ENCODE data around the gene TC2N.
"Not testable (repeated sequence)": the region's sequence is repeated elsewhere in the genome, so short reads cannot be mapped to it uniquely, and the experiment has no call there.

TC2N gene

GRCh38 chr14:91889477-91890211, 22.3 kb upstream of the TC2N start:
- no peak for DNase-seq (ENCODE audit: low spot score)

- no peak for DNase-seq (ENCODE audit: low spot score)
These were observed 21.5 kb upstream of the TC2N start for GRCh38 chr14:91888641-91889476.

DNA sequence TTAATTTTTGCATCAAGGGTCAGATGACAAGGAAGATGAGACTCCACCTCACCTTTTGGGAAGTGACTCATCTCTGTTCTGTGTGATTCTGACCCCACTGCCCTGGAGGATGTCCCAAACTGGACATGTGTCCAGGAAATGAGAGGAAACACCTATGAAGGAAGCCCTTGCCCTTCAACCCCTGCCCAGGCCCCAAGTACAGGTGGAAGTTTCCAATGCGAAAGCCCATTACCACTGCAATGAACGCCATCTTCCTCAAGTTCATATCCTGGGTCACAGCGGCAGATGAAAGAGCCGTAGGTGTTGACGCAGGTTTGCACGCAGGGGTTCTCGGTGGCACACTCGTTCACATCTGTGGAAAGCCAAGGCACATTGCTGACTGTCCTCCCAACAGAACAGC, 19.6 kb upstream of the TC2N start:
- DNase-seq (ENCODE audit: low spot score) = no peak

GRCh38 chr14:91885839-91886238, 18.5 kb upstream of the TC2N start:
- DNase-seq (ENCODE audit: low spot score) = no peak

DNA sequence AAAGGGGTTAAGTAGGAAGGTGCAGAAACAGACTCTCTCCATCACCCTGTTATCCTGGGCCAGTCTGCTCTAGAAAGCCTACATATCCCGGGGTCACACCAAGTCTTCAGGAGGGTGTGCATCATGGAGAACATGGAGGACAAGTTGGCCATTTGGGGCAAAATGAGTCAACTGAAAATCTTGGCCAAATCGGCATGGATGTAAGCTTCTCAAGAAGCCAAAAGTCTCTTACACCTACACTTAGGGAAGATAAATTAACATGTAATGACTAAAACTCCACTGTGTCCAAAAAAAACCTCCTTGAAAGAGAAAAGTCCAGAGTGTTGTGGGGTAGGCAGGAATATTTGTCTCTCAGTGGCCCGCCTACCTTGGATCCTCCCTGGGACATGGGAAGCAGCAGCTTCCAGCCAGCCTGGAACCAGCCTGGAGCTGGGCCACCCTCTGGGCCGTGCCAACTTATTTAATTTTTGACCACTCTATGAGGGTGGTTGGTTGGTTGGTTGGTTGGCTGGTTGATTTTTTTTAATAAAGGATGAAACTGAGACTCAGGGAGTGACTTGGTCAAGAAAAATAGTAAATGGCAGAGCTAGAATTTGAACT, 17.9 kb upstream of the TC2N start:
- DNase-seq (ENCODE audit: low spot score) = no peak

GRCh38 chr14:91884664-91885063, 17.3 kb upstream of the TC2N start:
- DNase-seq (ENCODE audit: low spot score) = no peak

DNA sequence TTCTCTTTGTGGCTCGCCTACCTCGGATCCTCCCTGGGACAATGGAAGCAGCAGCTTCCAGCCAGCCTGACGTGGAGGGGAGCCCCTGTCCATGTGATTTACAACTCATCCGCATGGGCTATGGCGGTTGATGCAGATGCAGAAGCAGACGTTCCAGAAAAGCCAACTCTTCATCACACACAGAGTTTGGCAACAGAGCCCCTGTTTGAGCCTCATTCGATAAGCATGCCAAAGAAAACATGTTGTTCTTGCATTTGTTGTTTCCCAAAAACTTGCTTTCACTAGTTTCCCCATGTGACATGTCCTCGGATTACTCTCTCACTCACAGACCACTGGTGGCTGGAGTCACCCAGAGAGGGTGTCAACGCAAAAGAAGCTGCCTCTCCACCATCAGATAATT, 16.4 kb upstream of the TC2N start:
- no peak for DNase-seq (ENCODE audit: low spot score)

- DNase-seq (ENCODE audit: low spot score) = no peak
These were observed 15.4 kb upstream of the TC2N start for GRCh38 chr14:91882776-91883175.

- DNase-seq (ENCODE audit: low spot score) = no peak
These were observed 15.0 kb upstream of the TC2N start for GRCh38 chr14:91882369-91882768.

DNA sequence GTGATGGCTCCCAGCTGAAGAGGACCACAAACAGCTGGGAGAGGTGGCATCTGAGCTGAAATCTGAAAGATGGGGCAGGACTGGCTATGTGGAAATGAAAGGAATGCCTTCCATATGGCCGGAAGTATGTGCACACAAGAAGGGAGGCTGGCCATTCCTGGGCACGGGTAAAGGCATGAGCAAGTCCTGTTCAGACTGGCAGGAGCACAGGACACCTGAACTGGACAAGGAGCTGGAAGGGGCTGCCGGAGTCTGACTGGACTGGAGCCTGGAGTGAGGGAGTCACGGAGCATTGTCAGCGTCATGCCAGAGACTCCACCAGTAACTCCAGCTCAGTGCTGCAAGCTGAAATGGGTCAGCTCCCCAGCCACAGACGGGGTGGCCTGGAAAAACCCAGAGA, 11.9 kb upstream of the TC2N start:
- DNase-seq (ENCODE audit: low spot score) = no peak

DNA sequence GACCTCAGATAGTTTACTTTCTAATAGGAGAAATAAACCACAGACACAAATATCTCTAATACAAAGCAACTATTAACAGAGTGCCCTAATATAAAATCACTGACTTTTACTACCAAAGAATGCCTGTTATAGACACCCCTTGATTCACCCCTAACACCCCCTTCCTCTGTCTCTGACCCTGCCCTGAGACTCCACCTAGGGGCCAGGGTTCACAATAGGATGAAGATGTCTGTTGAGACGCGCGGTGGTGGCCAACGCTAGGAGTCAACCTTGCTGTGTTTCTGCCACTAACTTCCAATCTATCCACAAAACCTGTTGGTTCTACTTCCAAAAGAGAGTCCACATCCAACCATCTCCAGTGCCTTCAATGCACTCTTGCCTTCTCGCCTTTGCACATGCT, 10.9 kb upstream of the TC2N start:
- DNase-seq (ENCODE audit: low spot score) = no peak

DNA sequence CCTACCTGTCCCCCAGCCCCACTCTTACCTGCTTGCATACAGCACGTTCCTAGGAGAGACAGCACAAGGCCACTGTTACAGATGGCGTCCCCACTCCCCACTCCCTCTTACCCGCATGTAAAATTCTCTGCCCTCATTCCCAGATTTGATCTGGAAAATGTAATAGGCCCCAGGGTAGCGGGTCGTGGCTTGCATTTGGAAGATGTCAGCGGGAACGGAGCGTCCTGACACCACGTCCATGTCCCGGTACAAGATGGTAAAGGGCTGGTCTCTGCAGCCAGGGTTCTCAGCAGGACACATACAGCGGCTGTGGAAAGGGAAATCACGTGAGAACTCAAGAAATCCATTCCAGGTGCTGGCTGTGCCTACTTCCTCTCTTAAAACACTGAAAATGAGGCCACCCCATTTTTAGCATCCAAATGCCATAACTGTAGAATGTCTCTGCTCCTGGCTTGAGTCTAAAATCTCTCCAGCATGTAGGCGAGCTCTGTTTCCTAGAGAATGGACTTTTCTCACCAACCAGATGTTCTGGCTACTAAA, 10.1 kb upstream of the TC2N start:
- no peak for DNase-seq (ENCODE audit: low spot score)

DNA sequence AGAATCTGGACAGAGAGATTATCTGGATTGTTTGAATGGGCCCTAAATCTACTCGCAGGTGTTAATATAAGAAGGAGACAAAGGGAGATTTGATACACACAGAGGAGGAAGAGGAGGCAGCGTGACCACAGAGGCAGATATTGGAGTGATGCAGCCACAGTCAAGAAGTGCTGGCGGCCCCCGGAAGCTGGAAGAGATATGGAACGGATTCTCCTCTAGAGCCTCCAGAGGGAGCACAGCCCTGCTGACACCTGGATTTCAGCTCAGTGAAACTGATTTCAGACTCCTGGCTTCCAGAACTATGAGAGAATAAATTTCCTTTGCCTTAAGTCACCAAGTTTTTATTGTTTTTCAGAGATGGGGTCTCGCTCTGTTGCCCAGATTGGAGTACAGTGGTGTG, 9.2 kb upstream of the TC2N start:
- no peak for DNase-seq (ENCODE audit: low spot score)

GRCh38 chr14:91875525-91876286, 8.4 kb upstream of the TC2N start:
- no peak for DNase-seq (ENCODE audit: low spot score)

- DNase-seq (ENCODE audit: low spot score) = no peak
These were observed 6.4 kb upstream of the TC2N start for GRCh38 chr14:91873471-91874415.

DNA sequence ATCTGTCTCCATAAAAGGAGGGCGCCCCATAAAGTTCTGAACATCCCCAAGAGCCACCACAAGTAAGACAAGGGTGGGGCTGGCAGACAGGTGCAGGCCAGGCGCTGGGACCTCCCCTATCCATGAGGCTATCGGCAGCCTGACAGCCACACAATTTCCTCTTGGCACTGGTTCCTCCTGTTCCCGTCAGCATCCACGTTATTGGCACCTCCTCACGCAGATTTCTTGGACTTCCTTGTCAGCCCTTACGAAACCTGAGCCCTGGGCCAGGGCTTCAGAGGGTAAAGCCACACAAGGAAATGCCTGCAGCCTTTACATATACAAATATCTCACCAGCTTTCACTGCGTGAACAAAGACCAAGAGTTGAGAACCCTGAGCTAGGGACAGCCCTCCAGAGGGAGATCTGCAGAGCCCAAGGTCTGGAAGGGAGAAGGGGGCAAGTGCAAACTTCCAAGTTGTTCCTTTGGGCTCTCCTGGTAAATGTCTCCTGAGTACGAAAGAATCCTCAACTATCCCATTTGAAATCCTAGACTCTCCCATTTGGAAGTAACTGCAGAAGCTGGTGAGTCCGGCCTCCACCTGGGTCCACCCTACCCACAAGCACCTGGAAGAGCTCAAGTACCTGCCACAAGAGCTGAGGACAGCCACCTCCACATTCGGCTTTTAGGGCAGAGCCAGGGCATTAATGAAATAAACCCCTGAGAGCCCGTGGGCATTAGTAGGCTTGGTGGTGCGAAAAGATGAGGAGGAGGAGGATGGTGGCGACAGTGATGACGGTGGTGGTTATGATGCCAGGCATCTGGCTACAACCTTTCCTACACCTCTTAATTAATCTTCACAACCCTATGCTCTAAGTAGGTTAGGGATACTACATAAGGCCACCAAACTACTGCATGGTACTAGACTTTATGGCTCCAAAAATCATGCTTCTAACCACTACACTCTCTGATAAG, 5.5 kb upstream of the TC2N start:
- no peak for DNase-seq (ENCODE audit: low spot score)

- DNase-seq (ENCODE audit: low spot score) = no peak
These were observed 4.7 kb upstream of the TC2N start for GRCh38 chr14:91872011-91872501.

DNA sequence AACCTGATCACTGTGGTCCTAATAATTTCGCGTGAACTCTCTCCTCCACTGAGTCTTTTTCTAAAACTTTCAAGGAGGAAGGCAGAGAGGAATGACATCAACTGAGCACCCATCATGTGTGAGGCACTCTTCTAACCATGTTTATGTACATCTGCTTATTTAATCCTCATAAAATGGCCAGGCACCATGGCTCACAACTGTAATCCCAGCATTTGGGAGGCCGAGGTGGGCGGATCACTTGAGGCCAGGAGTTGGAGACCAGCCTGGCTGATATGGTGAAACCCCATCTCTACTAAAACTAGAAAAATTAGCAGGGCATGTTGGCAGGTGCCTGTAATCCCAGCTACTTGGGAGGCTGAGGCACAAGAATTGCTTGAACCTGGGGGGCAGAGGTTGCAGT, 4.1 kb upstream of the TC2N start:
- DNase-seq (ENCODE audit: low spot score) = not testable (repeated sequence)

GRCh38 chr14:91870890-91871289, 3.6 kb upstream of the TC2N start:
- no peak for DNase-seq (ENCODE audit: low spot score)

DNA sequence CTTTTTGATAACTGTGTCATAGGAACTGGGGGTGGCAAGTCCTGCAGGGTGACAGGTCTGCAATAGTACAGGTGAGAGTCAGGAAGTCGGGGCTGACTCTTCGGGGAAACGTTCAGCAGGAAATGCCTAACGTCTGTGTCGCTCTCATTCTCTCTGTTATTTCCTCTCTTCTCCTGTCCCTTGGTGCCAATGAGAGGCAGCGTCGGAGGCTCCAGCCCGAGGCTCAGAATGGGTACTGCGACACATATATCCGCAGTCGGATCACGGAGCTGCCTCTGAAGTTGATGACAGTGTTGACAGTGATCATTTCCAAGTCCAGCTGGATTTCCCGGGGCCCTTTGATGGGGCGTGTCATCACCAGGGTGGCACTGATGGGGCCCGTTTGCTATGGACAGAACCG, 2.7 kb upstream of the TC2N start:
- no peak for DNase-seq (ENCODE audit: low spot score)

Data from HuH-7.5 (cell line).